ENCODE data around the gene CCDC152. TPM values are rescaled to one million over a fixed set of nuclear protein-coding genes. Genes with fewer than 3 reads are reported as not detected.

The CCDC152 gene
- total RNA-seq, 4 donors from 2014 or later = 0.40 to 0.66 (median 0.47) TPM

- intact Hi-C loops (cut with DNase I) = no loop called here
- no peak overlapping the region for H3K27ac ChIP-seq (replicated peaks in 1 of 4)
- DNase-seq (ENCODE audit: extremely low spot score) = no peak
- H3K9me3 ChIP-seq = peaks cover 0 to 4% (median 0%) of the 10 kb centered on the region in 4 donors
- H3K4me3 ChIP-seq = no peak overlapping the region
- peaks cover 0 to 63% (median 31%) of the 10 kb centered on the region in 4 donors for H3K36me3 ChIP-seq
- H3K27me3 ChIP-seq = no peaks in the 10 kb centered on the region
- H3K4me1 ChIP-seq = no peaks in the 10 kb centered on the region
- TF ChIP-seq POLR2A (IDR thresholded peaks at IDR 0.05; ENCODE audit: low read depth) = no peak
- TF ChIP-seq EP300 (IDR thresholded peaks at IDR 0.05) = no peak
- no peak for TF ChIP-seq POLR2AphosphoS5 (IDR thresholded peaks at IDR 0.05)
- TF ChIP-seq CTCF (IDR thresholded peaks at IDR 0.05) = no peak
- 80% methylated on average over 8 of the region's 8 CpGs for WGBS
Observed at GRCh38 chr5:42800748-42801330, 44.2 kb downstream of the CCDC152 start.

- H3K4me1 ChIP-seq = no peaks in the 10 kb centered on the region
- peaks cover 0 to 4% (median 0%) of the 10 kb centered on the region in 4 donors for H3K9me3 ChIP-seq
- TF ChIP-seq POLR2A (IDR thresholded peaks at IDR 0.05; ENCODE audit: low read depth) (no peak), POLR2AphosphoS5 (IDR thresholded peaks at IDR 0.05) (no peak), CTCF (IDR thresholded peaks at IDR 0.05) (no peak), EP300 (IDR thresholded peaks at IDR 0.05) (no peak)
- H3K27me3 ChIP-seq = no peaks in the 10 kb centered on the region
- H3K4me3 ChIP-seq = no peak overlapping the region
- intact Hi-C loops (cut with DNase I) = no loop called here
- peaks cover 0 to 71% (median 38%) of the 10 kb centered on the region in 4 donors for H3K36me3 ChIP-seq
- no peak overlapping the region for H3K27ac ChIP-seq (replicated peaks in 1 of 4)
- DNase-seq (ENCODE audit: extremely low spot score) = no peak
- WGBS = 88% methylated on average over 6 of the region's 6 CpGs
Observed at GRCh38 chr5:42801516-42802166, 45.0 kb downstream of the CCDC152 start.

- Histone ChIP-seq H3K9me3 (no peaks in the 10 kb centered on the region), H3K36me3 (peaks cover 0 to 81% (median 40%) of the 10 kb centered on the region in 4 donors), H3K4me3 (no peak overlapping the region), H3K4me1 (peaks cover 14 to 18% (median 16%) of the 10 kb centered on the region in 4 donors), H3K27me3 (no peaks in the 10 kb centered on the region), H3K27ac (replicated peaks in 1 of 4) (no peak overlapping the region)
- no peak for DNase-seq (ENCODE audit: extremely low spot score)
- TF ChIP-seq POLR2A (IDR thresholded peaks at IDR 0.05; ENCODE audit: low read depth) = no peak
- TF ChIP-seq POLR2AphosphoS5 (IDR thresholded peaks at IDR 0.05) = no peak
- TF ChIP-seq EP300 (IDR thresholded peaks at IDR 0.05) = no peak
- no peak for TF ChIP-seq CTCF (IDR thresholded peaks at IDR 0.05)
- intact Hi-C loops (cut with DNase I) = no loop called here
- WGBS = 97% methylated on average over 4 of the region's 4 CpGs
Observed at GRCh38 chr5:42804717-42805339, 48.2 kb downstream of the CCDC152 start.

- no peak overlapping the region for H3K4me3 ChIP-seq
Observed at GRCh38 chr5:42806004-42806700, 49.5 kb downstream of the CCDC152 start.

More at GRCh38 chr5:42806004-42806700, 49.5 kb downstream of the CCDC152 start:
- H3K36me3 ChIP-seq = peaks cover 0 to 67% (median 32%) of the 10 kb centered on the region in 4 donors
- no peaks in the 10 kb centered on the region for H3K27me3 ChIP-seq
- no peaks in the 10 kb centered on the region for H3K9me3 ChIP-seq
- intact Hi-C loops (cut with DNase I) = no loop called here
- H3K27ac ChIP-seq (replicated peaks in 1 of 4) = no peak overlapping the region
- peaks cover 17 to 21% (median 19%) of the 10 kb centered on the region in 4 donors for H3K4me1 ChIP-seq
- TF ChIP-seq POLR2A (IDR thresholded peaks at IDR 0.05; ENCODE audit: low read depth) = no peak
- TF ChIP-seq CTCF (IDR thresholded peaks at IDR 0.05) = no peak
- TF ChIP-seq POLR2AphosphoS5 (IDR thresholded peaks at IDR 0.05) = no peak
- TF ChIP-seq EP300 (IDR thresholded peaks at IDR 0.05) = no peak
- no peak for DNase-seq (ENCODE audit: extremely low spot score)
- WGBS = 85% methylated on average over 2 of the region's 2 CpGs

Measured in esophagus muscularis mucosa (tissue), 4 donors.